Panc1 (cell line): ENCODE data around the gene LRGUK. TPM values are rescaled to one million over a fixed set of nuclear protein-coding genes. Genes with fewer than 3 reads are reported as not detected.

Experiments
- ATAC-seq: fragments of 200-7000 bp; cut with Tn5 transposase; 2 replicates; pipeline ENCODE4 v1.9.1; 2020; ENCODE audit warnings: mild to moderate bottlenecking, moderate library complexity
- BruUV-seq: library from RNA; stranded (reverse); fragments of 400-500 nt; replicated peaks from 2 replicates; lab custom pipeline; 2021; lab: Mats Ljungman, UMichigan
- CTCF ChIA-PET: fragments of 300-600 bp; sonication (Branson Sonifier 250); formaldehyde crosslinking; loops from one replicate; lab custom pipeline; 2022; ENCODE audit warnings: antibody characterized with exemption; lab: Charles Lee
- POLR2A ChIA-PET: fragments of 300-600 bp; sonication (Branson Sonifier 250); formaldehyde crosslinking; loops from one replicate; lab custom pipeline; 2022; ENCODE audit warnings: antibody characterized with exemption; lab: Charles Lee
- DNase-seq: peaks from one replicate; pipeline ENCODE4 v3.0.0-alpha.2; 2010; ENCODE audit warnings: low read depth, low spot score
- H3K27ac ChIP-seq: 2 replicates; pipeline ENCODE4 v1.5.1; 2011; ENCODE audit warnings: mild to moderate bottlenecking, low read length, inconsistent platforms
- H3K27me3 ChIP-seq: fragments of 200-500 bp; sonication (Bioruptor generic); 2 replicates; pipeline ENCODE4 v1.6.0; 2014; ENCODE audit warnings: low read length, inconsistent platforms; ENCODE audit not compliant: control insufficient read depth, insufficient read depth
- H3K36me3 ChIP-seq: fragments of 200-500 bp; sonication (Bioruptor generic); 2 replicates; pipeline ENCODE4 v1.5.1; 2014; ENCODE audit warnings: inconsistent platforms, mild to moderate bottlenecking, low read length, moderate library complexity; ENCODE audit not compliant: control insufficient read depth, insufficient read depth
- H3K4me1 ChIP-seq: 2 replicates; pipeline ENCODE4 v1.5.1; 2011; ENCODE audit warnings: inconsistent platforms, mild to moderate bottlenecking, low read length, moderate library complexity; ENCODE audit not compliant: control insufficient read depth, insufficient read depth
- H3K4me3 ChIP-seq, 2 experiments: 2 replicates each; pipeline ENCODE4 v1.5.1; 2011 to 2012; ENCODE audit warnings: low read depth in 2 of 2, low read length in 2 of 2, mild to moderate bottlenecking in 2 of 2, inconsistent platforms in 1 of 2, moderate library complexity in 1 of 2
- H3K9me3 ChIP-seq: fragments of 200-500 bp; sonication (Bioruptor generic); 2 replicates; pipeline ENCODE4 v1.5.1; 2014; ENCODE audit warnings: low read depth, mild to moderate bottlenecking, inconsistent platforms, low read length, moderate library complexity; ENCODE audit not compliant: control insufficient read depth, insufficient read depth
- CTCF ChIP-seq: fragments of 450-650 bp; IDR thresholded peaks from 2 replicates; pipeline ENCODE4 v1.5.1; 2017; ENCODE audit warnings: mild to moderate bottlenecking
- POLR2AphosphoS5 ChIP-seq: IDR thresholded peaks from 2 replicates; pipeline ENCODE4 v1.6.1; 2012; ENCODE audit warnings: mild to moderate bottlenecking, low read depth, low read length, moderate library complexity
- REST ChIP-seq, 2 experiments: IDR thresholded peaks; 2 replicates each; pipeline ENCODE4 v1.6.1; 2011 to 2012; ENCODE audit warnings: low read depth in 2 of 2, control low read depth in 1 of 2, low read length in 1 of 2, mild to moderate bottlenecking in 1 of 2, moderate library complexity in 1 of 2; ENCODE audit not compliant: insufficient read depth in 1 of 2
- SIN3A ChIP-seq: IDR thresholded peaks from 2 replicates; pipeline ENCODE4 v1.6.1; 2012; ENCODE audit warnings: low read depth, mild to moderate bottlenecking, low read length, moderate library complexity, borderline replicate concordance; ENCODE audit not compliant: insufficient read depth
- TCF7L2 ChIP-seq: IDR thresholded peaks from 2 replicates; pipeline ENCODE4 v1.6.1; 2011; ENCODE audit warnings: mild to moderate bottlenecking, low read depth, low read length, inconsistent platforms
- in situ Hi-C: cut with HindIII; loops from 2 replicates; pipeline ENCODE4 v1.10.0; 2016; ENCODE audit warnings: low sequenced_read_pairs, low pct_unique_long_range_greater_than_20kb
- intact Hi-C: fragments of 100-400 bp; cut with micrococcal nuclease; formaldehyde crosslinking; loops from one replicate; pipeline ENCODE4 v1.10.0; 2022; ENCODE audit not compliant: unreplicated experiment
- total RNA-seq: library from RNA; stranded (reverse); gene quantifications from one replicate; pipeline ENCODE4 v1.2.1, GENCODE V29; 2021; ENCODE audit not compliant: unreplicated experiment

The LRGUK gene
- total RNA-seq, 1 experiment from 2014 or later = 0.23 TPM

GRCh38 chr7:134153493-134154136, 26.5 kb downstream of the LRGUK start:
- POLR2A ChIA-PET = no interaction called here
- TF ChIP-seq SIN3A = no peak
- TF ChIP-seq POLR2AphosphoS5 = no peak
- TF ChIP-seq REST (IDR thresholded peaks at IDR 0.05; ENCODE audit: insufficient read depth in 1 of 2, low read depth in 2 of 2, low read length in 1 of 2) = no peak
- TF ChIP-seq CTCF = no peak
- no peak for TF ChIP-seq TCF7L2
- peaks cover 11% of the 10 kb centered on the region; the same call in 1 of the 2 replicates for H3K27me3 ChIP-seq
- no peak for ATAC-seq
- no peaks in the 10 kb centered on the region for H3K4me1 ChIP-seq
- CTCF ChIA-PET = no interaction called here
- H3K36me3 ChIP-seq = no peaks in the 10 kb centered on the region
- no peak overlapping the region for H3K27ac ChIP-seq
- intact Hi-C loops (no loop called here), in situ Hi-C loops (no loop called here)
- H3K4me3 ChIP-seq = no peak overlapping the region
- no TSS peak for BruUV-seq
- no peaks in the 10 kb centered on the region for H3K9me3 ChIP-seq
- DNase-seq = no peak

GRCh38 chr7:134154581-134155130, 27.5 kb downstream of the LRGUK start:
- POLR2A ChIA-PET = no interaction called here

More at GRCh38 chr7:134154581-134155130, 27.5 kb downstream of the LRGUK start:
- no peak for DNase-seq
- no TSS peak for BruUV-seq
- peaks cover 11% of the 10 kb centered on the region; the same call in 1 of the 2 replicates for H3K27me3 ChIP-seq
- no peak overlapping the region for H3K27ac ChIP-seq
- H3K4me3 ChIP-seq = no peak overlapping the region
- intact Hi-C loops (no loop called here), in situ Hi-C loops (no loop called here)
- no peak for TF ChIP-seq CTCF
- TF ChIP-seq SIN3A = no peak
- no peak for TF ChIP-seq REST (IDR thresholded peaks at IDR 0.05; ENCODE audit: insufficient read depth in 1 of 2, low read depth in 2 of 2, low read length in 1 of 2)
- TF ChIP-seq POLR2AphosphoS5 = no peak
- TF ChIP-seq TCF7L2 = no peak
- H3K4me1 ChIP-seq = no peaks in the 10 kb centered on the region
- no peak for ATAC-seq
- no peaks in the 10 kb centered on the region for H3K9me3 ChIP-seq
- no peaks in the 10 kb centered on the region for H3K36me3 ChIP-seq
- CTCF ChIA-PET = no interaction called here
